NCI-H187 treated with DMSO at 0.1 percent for 48 hours (cell line): ENCODE data around the gene AP1S1.
A peak's percentile ranks its signal among the peaks of the same experiment; 100 is the strongest.
"Not testable (repeated sequence)": the region's sequence is repeated elsewhere in the genome, so short reads cannot be mapped to it uniquely, and the experiment has no call there.

Source experiments
- DNase-seq: peaks from one replicate; lab custom pipeline; 2025; lab: John Stamatoyannopoulos, UW

The AP1S1 gene

GRCh38 chr7:101153969-101154692, at the start of gene AP1S1:
Gene AP1S1, plus strand, starts transcription at chr7:101154476. Its CDS starts 39 bp downstream, at chr7:101154515.
- DNase-seq, result peak; percentile 93

GRCh38 chr7:101104799-101105198, 49.5 kb upstream of the AP1S1 start:
- no peak for DNase-seq

- DNase-seq, result not testable (repeated sequence)
Observed at GRCh38 chr7:101105248-101105647, 49.0 kb upstream of the AP1S1 start.

GRCh38 chr7:101106386-101106785, 47.9 kb upstream of the AP1S1 start:
- DNase-seq, result no peak

- DNase-seq, result no peak
Observed at GRCh38 chr7:101108330-101108857, 45.9 kb upstream of the AP1S1 start.

GRCh38 chr7:101108961-101109360, 45.3 kb upstream of the AP1S1 start:
- DNase-seq, result no peak

GRCh38 chr7:101109368-101109767, 44.9 kb upstream of the AP1S1 start:
- DNase-seq, result no peak

- DNase-seq, result no peak
Observed at GRCh38 chr7:101111261-101111660, 43.0 kb upstream of the AP1S1 start.

GRCh38 chr7:101112233-101112632, 42.0 kb upstream of the AP1S1 start:
- no peak for DNase-seq

GRCh38 chr7:101113140-101113539, 41.1 kb upstream of the AP1S1 start:
- DNase-seq, result not testable (repeated sequence)

GRCh38 chr7:101113836-101114235, 40.4 kb upstream of the AP1S1 start:
- no peak for DNase-seq

- DNase-seq, result no peak
Observed at GRCh38 chr7:101114492-101114891, 39.8 kb upstream of the AP1S1 start.

GRCh38 chr7:101115215-101115614, 39.1 kb upstream of the AP1S1 start:
- no peak for DNase-seq

GRCh38 chr7:101116898-101117297, 37.4 kb upstream of the AP1S1 start:
- DNase-seq, result no peak

- no peak for DNase-seq
Observed at GRCh38 chr7:101118856-101119255, 35.4 kb upstream of the AP1S1 start.

- no peak for DNase-seq
Observed at GRCh38 chr7:101119876-101120275, 34.4 kb upstream of the AP1S1 start.

- no peak for DNase-seq
Observed at GRCh38 chr7:101120315-101120714, 34.0 kb upstream of the AP1S1 start.

GRCh38 chr7:101121631-101121990, 32.7 kb upstream of the AP1S1 start:
- not testable (repeated sequence) for DNase-seq

GRCh38 chr7:101121991-101122932, 32.0 kb upstream of the AP1S1 start:
- no peak for DNase-seq

- no peak for DNase-seq
Observed at GRCh38 chr7:101122933-101123702, 31.2 kb upstream of the AP1S1 start.

GRCh38 chr7:101123703-101124068, 30.6 kb upstream of the AP1S1 start:
- DNase-seq, result no peak

GRCh38 chr7:101124376-101125056, 29.8 kb upstream of the AP1S1 start:
- no peak for DNase-seq
